SK-N-MC (cell line): Measurements from ENCODE around the gene COL8A1.

Experiments used
- DNase-seq: peaks from one replicate; pipeline ENCODE4 v3.0.0-alpha.2; 2011; ENCODE audit warnings: low read depth, low spot score
- H3K27ac ChIP-seq: fragments of 200-600 bp; sonication (generic); 2 replicates; pipeline ENCODE4 v1.5.1; 2016; ENCODE audit warnings: mixed run types
- H3K36me3 ChIP-seq: fragments of 200-600 bp; sonication (generic); 2 replicates; pipeline ENCODE4 v1.6.1; 2017; ENCODE audit warnings: antibody characterized with exemption, low read length, mixed read lengths; ENCODE audit not compliant: insufficient read depth
- H3K4me3 ChIP-seq: fragments of 200-600 bp; sonication (generic); 2 replicates; pipeline ENCODE4 v1.5.1; 2016
- H3K9ac ChIP-seq: fragments of 200-600 bp; sonication (generic); 2 replicates; pipeline ENCODE4 v1.8.0; 2017; ENCODE audit warnings: mixed run types, mixed read lengths; ENCODE audit not compliant: insufficient read length
- H3K9me3 ChIP-seq: fragments of 200-600 bp; sonication (generic); 2 replicates; pipeline ENCODE4 v1.6.1; 2017; ENCODE audit warnings: low read depth, mild to moderate bottlenecking, antibody characterized with exemption, low read length, moderate library complexity, mixed read lengths
- EZH2 ChIP-seq: fragments of 200-600 bp; sonication (generic); IDR thresholded peaks from one replicate; pipeline ENCODE4 v1.6.1; 2017; ENCODE audit warnings: antibody characterized with exemption
- FOXP2 ChIP-seq: optimal IDR thresholded peaks from 2 replicates; pipeline ENCODE3; 2011; ENCODE audit warnings: mild to moderate bottlenecking, moderate library complexity; ENCODE audit not compliant: insufficient read depth; ENCODE audit errors: extremely low read length, control extremely low read depth
- POLR2AphosphoS5 ChIP-seq: IDR thresholded peaks from 2 replicates; pipeline ENCODE4 v1.6.1; 2012; ENCODE audit warnings: mild to moderate bottlenecking, low read depth, low read length, borderline replicate concordance

COL8A1 gene

GRCh38 chr3:99690761-99691369, 52.5 kb downstream of the COL8A1 start:
- Histone ChIP-seq H3K9ac (no peak overlapping the region), H3K4me3 (no peak overlapping the region), H3K9me3 (no peaks in the 10 kb centered on the region), H3K27ac (no peak overlapping the region), H3K36me3 (no peaks in the 10 kb centered on the region)
- DNase-seq, result no peak
- TF ChIP-seq POLR2AphosphoS5, result no peak
- no peak for TF ChIP-seq EZH2
- TF ChIP-seq FOXP2, result no peak

- no peak overlapping the region for H3K4me3 ChIP-seq
- no peak for TF ChIP-seq EZH2
- no peak for TF ChIP-seq FOXP2
- no peak for TF ChIP-seq POLR2AphosphoS5
- DNase-seq, result no peak
- H3K36me3 ChIP-seq, result no peaks in the 10 kb centered on the region
- no peak overlapping the region for H3K27ac ChIP-seq
- H3K9me3 ChIP-seq, result no peaks in the 10 kb centered on the region
- H3K9ac ChIP-seq, result no peak overlapping the region
Observed at GRCh38 chr3:99693636-99694035, 55.2 kb downstream of the COL8A1 start.

DNA sequence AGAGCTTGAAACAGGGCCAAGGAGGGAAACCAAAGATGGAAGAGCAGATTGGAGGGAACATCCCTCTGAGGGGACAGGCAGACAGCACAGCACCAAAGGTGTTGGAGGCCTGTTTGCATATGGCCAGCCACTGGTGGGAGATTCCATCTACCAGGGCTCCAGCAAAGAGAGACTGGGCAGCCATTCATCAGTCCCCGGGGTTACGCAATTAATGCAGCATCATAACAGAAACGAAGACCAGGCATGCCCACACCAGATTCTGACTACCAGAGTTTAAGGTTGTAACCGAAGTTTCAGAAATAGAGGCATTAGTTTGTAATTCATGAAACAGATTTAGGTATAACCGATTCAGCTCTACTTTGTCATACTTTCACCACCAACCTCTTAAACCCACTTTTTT, 58.1 kb downstream of the COL8A1 start:
- Histone ChIP-seq H3K27ac (no peak overlapping the region), H3K9me3 (no peaks in the 10 kb centered on the region), H3K4me3 (no peak overlapping the region), H3K9ac (no peak overlapping the region), H3K36me3 (no peaks in the 10 kb centered on the region)
- no peak for DNase-seq
- TF ChIP-seq FOXP2 (no peak), EZH2 (no peak), POLR2AphosphoS5 (no peak)

DNA sequence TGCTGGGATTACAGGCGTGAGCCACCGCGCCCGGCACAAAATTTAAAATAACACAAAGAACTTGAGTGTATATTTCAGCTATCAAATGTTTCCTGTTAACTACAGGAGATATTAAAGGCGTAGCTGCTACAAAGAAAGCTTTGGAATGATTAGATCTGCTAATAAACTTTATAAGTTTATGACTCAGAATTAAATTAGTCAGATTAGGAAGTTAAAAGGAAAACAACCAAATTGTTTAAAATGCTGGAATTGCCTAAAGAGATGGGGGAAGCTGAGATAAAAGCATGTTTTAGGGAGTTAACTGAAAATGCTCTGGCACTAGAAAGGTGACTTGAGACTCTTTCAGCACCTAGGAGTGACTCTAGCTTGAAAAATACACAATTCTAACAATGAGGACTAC, 58.9 kb downstream of the COL8A1 start:
- no peaks in the 10 kb centered on the region for H3K9me3 ChIP-seq
- H3K4me3 ChIP-seq, result no peak overlapping the region
- no peaks in the 10 kb centered on the region for H3K36me3 ChIP-seq
- TF ChIP-seq FOXP2 (no peak), EZH2 (no peak), POLR2AphosphoS5 (no peak)
- no peak overlapping the region for H3K27ac ChIP-seq
- no peak overlapping the region for H3K9ac ChIP-seq
- DNase-seq, result no peak

GRCh38 chr3:99698932-99699331, 60.5 kb downstream of the COL8A1 start:
- Histone ChIP-seq H3K9ac (no peak overlapping the region), H3K9me3 (no peaks in the 10 kb centered on the region), H3K27ac (no peak overlapping the region), H3K36me3 (no peaks in the 10 kb centered on the region), H3K4me3 (no peak overlapping the region)
- TF ChIP-seq EZH2 (no peak), FOXP2 (no peak), POLR2AphosphoS5 (no peak)
- DNase-seq, result no peak

DNA sequence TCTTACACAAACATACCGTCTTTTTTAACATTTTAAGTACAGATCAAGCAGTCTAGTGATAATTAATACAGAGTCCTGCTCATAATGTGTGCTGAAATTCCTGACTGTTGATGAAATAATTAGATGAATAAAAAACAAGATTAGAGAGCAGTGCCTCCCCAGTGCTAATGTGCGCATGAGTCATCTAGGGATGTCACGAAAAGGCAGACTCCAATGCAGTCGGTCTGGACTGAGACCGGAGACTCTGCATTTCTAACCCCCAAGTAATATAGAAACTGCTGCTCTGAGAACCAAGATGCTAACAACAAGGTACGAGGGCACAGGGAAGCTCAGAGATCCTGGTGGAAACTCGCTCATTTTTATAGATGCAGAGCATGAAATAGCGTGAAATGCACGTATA, 61.4 kb downstream of the COL8A1 start:
- Histone ChIP-seq H3K9me3 (no peaks in the 10 kb centered on the region), H3K4me3 (no peak overlapping the region), H3K9ac (no peak overlapping the region), H3K27ac (no peak overlapping the region), H3K36me3 (no peaks in the 10 kb centered on the region)
- TF ChIP-seq EZH2 (no peak), POLR2AphosphoS5 (no peak), FOXP2 (no peak)
- DNase-seq, result no peak

DNA sequence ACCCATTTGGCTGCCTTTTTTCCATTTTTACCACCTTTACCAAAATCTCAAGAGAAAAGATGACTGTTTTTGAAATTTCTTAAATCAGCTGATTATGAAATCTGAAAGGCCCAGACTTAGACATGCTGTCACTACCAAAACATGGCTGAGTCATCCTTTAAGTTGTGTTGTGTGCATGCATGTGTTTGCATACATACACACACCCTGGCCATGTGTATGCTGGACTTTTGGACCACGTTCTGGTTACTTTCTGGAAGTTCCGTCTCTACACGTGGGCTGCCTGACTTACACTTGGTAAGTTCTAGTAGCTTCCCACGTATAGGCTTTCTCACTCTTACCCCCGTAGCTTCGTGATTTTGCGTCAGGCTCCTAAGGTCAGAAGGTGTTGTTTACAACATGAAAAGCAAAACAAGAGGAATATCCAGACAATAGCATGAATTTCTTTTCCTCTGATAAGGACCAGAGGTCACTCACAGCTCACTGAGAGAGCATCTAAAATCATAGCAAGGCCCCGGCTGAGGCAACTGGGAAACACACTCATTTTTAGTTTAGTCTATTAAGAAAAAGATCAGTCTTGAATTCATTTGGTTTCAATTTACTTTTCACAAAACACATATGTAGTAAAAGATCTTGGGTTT, 62.4 kb downstream of the COL8A1 start:
- Histone ChIP-seq H3K9me3 (no peaks in the 10 kb centered on the region), H3K9ac (no peak overlapping the region), H3K27ac (no peak overlapping the region), H3K4me3 (no peak overlapping the region), H3K36me3 (no peaks in the 10 kb centered on the region)
- no peak for DNase-seq
- no peak for TF ChIP-seq POLR2AphosphoS5
- TF ChIP-seq EZH2, result no peak
- no peak for TF ChIP-seq FOXP2

GRCh38 chr3:99702953-99703943, 64.9 kb downstream of the COL8A1 start:
- no peak for DNase-seq
- Histone ChIP-seq H3K9me3 (no peaks in the 10 kb centered on the region), H3K4me3 (no peak overlapping the region), H3K9ac (no peak overlapping the region), H3K36me3 (no peaks in the 10 kb centered on the region), H3K27ac (no peak overlapping the region)
- TF ChIP-seq FOXP2, result no peak
- no peak for TF ChIP-seq POLR2AphosphoS5
- TF ChIP-seq EZH2, result no peak
